HL-60 (cell line): Measurements from ENCODE around the gene PIMREG.

Source experiments
- DNase-seq, 2 experiments: peaks; one replicate each; pipeline ENCODE4 v3.0.0-alpha.2; 2010 to 2020; ENCODE audit warnings: low read depth in 1 of 2, low spot score in 1 of 2
- H3K27ac ChIP-seq: fragments of 250-450 bp; sonication (Bioruptor Pico); replicated peaks from 2 replicates; pipeline ENCODE4 v1.5.1; 2020; ENCODE audit warnings: mild to moderate bottlenecking, moderate library complexity
- H3K27me3 ChIP-seq: fragments of 250-450 bp; sonication (Bioruptor Pico); 2 replicates; pipeline ENCODE4 v1.5.1; 2021; ENCODE audit warnings: mild to moderate bottlenecking, moderate library complexity; ENCODE audit not compliant: insufficient read depth, poor library complexity, severe bottlenecking
- H3K4me3 ChIP-seq: replicated peaks from 2 replicates; pipeline ENCODE4 v1.5.1; 2011; ENCODE audit warnings: mild to moderate bottlenecking, control low read depth, low read length; ENCODE audit not compliant: insufficient read depth
- CTCF ChIP-seq: IDR thresholded peaks from one replicate; pipeline ENCODE4 v1.5.1; 2011; ENCODE audit warnings: low read length, control low read depth, inconsistent platforms; ENCODE audit not compliant: insufficient read depth
- GABPA ChIP-seq: IDR thresholded peaks from 2 replicates; pipeline ENCODE4 v1.6.1; 2012; ENCODE audit warnings: low read depth
- POLR2AphosphoS5 ChIP-seq: IDR thresholded peaks from 2 replicates; pipeline ENCODE4 v1.6.1; 2012; ENCODE audit warnings: low read depth
- REST ChIP-seq: IDR thresholded peaks from 2 replicates; pipeline ENCODE4 v1.6.1; 2012; ENCODE audit warnings: low read depth; ENCODE audit not compliant: insufficient replicate concordance
- SPI1 ChIP-seq: IDR thresholded peaks from 2 replicates; pipeline ENCODE4 v1.6.1; 2012; ENCODE audit warnings: low read depth, mild to moderate bottlenecking, borderline replicate concordance

The PIMREG gene

GRCh38 chr17:6435051-6435450 lies 9.2 kb upstream of the PIMREG start, which contains the start of gene AIPL1:
Gene AIPL1 (minus strand): TSS chr17:6435121. CDS start chr17:6435104, 17 bp downstream.
- Histone ChIP-seq H3K27me3 (no peaks in the 10 kb centered on the region), H3K27ac (no peak within 1 kb of the TSS), H3K4me3 (no peak within 1 kb of the TSS)
- no peak for DNase-seq
- no peak for TF ChIP-seq SPI1
- no peak for TF ChIP-seq POLR2AphosphoS5
- TF ChIP-seq CTCF, result no peak
- TF ChIP-seq GABPA, result no peak
- no peak for TF ChIP-seq REST

GRCh38 chr17:6435968-6436367 lies 8.3 kb upstream of the PIMREG start:
- peak in 1 of 2 experiments; percentile 23 for DNase-seq
- no peak overlapping the region for H3K27ac ChIP-seq
- no peaks in the 10 kb centered on the region for H3K27me3 ChIP-seq
- no peak for TF ChIP-seq POLR2AphosphoS5
- TF ChIP-seq GABPA, result no peak
- TF ChIP-seq CTCF, result peak; percentile 54
- no peak for TF ChIP-seq REST
- no peak overlapping the region for H3K4me3 ChIP-seq

- no peak overlapping the region for H3K27ac ChIP-seq
- H3K4me3 ChIP-seq, result no peak overlapping the region
- no peak for DNase-seq
- no peaks in the 10 kb centered on the region for H3K27me3 ChIP-seq
- no peak for TF ChIP-seq GABPA
- TF ChIP-seq POLR2AphosphoS5, result no peak
- no peak for TF ChIP-seq CTCF
- no peak for TF ChIP-seq REST
- TF ChIP-seq SPI1, result no peak
Observed at GRCh38 chr17:6437466-6437865, 6.8 kb upstream of the PIMREG start.
